ENCODE measurements around the gene TMEM271.
A peak's percentile ranks its signal among the peaks of the same experiment; 100 is the strongest.

TMEM271 gene

GRCh38 chr4:576245-576821 lies at the start of gene TMEM271:
TMEM271 (minus strand) TSS chr4:576295; CDS start chr4:576062, 233 bp downstream.
- DNase-seq (ENCODE audit: low read depth, low spot score), result no peak

DNA sequence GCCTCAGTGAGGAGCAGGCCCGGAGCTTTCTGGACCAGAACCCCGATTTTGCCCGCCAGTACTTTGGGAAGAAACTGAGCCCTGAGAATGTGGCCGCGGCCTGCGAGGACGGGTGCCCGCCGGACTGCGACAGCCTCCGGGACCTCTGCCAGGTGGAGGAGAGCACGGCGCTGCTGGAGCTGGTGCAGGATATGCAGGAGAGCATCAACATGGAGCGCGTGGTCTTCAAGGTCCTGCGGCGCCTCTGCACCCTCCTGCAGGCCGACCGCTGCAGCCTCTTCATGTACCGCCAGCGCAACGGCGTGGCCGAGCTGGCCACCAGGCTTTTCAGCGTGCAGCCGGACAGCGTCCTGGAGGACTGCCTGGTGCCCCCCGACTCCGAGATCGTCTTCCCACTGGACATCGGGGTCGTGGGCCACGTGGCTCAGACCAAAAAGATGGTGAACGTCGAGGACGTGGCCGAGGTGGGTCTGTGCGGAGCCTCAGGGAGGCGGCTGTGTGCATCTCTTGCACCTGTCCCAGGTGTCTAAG lies 49.6 kb upstream of the TMEM271 start:
- DNase-seq (ENCODE audit: low read depth, low spot score), result no peak
- H3K27ac ChIP-seq, result no peak overlapping the region

More at GRCh38 chr4:576245-576821, at the start of gene TMEM271:
- H3K27ac ChIP-seq, result no peak within 1 kb of the TSS

GRCh38 chr4:624705-625590 lies 48.9 kb upstream of the TMEM271 start, which contains the start of gene PDE6B:
PDE6B (plus strand) TSS chr4:625573; CDS start chr4:625627, 54 bp downstream.
- no peak for DNase-seq (ENCODE audit: low read depth, low spot score)
- H3K27ac ChIP-seq, result no peak within 1 kb of the TSS

DNA sequence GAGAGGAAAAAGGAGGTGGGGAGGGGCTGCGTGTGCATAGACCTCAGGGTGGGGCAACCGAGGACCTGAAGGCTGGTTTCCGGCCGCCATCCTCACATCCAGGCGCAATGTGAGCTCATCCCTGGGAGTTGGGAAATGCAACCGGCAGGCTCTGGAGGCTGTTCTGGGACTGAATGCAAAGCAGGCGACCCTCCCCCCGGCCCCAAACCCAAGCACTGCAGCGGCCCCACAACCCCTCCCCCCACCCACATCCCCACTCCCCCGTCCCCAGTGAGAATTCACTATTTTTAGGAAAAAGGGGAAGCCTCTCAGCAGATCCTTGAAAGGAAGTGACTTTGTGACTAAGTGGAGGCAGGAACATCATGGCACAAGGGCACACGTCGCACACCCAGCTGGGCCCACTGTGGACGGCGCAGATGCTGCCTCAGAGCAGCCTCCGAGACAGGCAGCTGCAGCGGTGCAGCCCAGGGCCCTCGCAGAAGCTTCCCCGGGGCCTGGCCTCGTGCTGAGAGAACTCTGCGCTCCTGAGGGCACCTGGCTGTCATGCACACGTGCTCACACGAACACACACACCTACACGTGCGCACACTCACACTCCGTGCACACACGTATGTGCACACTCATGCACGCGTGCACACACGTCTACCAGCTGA lies 47.9 kb upstream of the TMEM271 start:
- DNase-seq (ENCODE audit: low read depth, low spot score), result no peak
- H3K27ac ChIP-seq, result no peak overlapping the region

DNA sequence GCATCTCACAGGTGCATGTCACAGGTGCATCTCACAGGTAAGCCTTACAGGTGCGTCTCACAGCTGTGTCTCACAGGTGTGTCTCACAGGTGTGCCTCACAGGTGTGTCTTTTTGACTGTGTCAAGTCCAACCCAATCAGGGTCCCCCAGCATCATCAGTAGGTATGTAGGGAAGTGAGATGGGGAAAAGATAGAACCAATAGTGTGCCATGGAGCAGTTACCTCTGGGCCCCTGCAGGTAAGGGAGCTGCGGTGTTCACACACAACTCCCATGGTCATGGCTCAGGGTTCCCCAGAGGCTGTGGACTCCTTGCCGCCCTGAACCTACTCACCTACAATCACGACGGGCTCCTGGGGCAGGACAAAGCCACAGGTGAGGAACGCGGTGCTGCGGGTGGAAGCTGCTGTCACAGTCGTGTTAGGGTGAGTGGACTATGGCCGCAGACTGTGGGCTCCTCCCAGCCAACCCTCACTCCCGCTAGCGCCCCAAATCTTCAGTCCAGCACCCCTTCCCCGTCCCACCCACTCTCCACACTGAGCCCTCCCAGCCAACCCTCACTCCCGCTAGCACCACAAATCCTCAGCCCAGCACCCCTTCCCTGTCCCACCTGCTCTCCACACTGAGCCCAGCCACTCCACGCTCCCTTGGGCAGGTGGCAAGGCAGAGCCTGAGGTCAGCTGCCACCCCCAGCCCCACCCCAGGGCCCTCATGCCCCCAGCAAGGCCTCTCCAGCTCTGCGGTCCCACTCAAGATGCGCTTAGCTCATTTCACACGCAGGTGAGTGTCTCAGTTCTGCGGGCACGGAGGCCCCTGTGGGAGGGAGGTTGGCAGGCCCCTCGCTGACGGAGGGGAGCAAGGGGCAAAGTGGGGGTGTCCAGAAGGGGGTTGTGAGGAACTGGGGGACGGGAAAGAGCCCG lies 47.2 kb upstream of the TMEM271 start:
- no peak overlapping the region for H3K27ac ChIP-seq
- DNase-seq (ENCODE audit: low read depth, low spot score), result no peak

DNA sequence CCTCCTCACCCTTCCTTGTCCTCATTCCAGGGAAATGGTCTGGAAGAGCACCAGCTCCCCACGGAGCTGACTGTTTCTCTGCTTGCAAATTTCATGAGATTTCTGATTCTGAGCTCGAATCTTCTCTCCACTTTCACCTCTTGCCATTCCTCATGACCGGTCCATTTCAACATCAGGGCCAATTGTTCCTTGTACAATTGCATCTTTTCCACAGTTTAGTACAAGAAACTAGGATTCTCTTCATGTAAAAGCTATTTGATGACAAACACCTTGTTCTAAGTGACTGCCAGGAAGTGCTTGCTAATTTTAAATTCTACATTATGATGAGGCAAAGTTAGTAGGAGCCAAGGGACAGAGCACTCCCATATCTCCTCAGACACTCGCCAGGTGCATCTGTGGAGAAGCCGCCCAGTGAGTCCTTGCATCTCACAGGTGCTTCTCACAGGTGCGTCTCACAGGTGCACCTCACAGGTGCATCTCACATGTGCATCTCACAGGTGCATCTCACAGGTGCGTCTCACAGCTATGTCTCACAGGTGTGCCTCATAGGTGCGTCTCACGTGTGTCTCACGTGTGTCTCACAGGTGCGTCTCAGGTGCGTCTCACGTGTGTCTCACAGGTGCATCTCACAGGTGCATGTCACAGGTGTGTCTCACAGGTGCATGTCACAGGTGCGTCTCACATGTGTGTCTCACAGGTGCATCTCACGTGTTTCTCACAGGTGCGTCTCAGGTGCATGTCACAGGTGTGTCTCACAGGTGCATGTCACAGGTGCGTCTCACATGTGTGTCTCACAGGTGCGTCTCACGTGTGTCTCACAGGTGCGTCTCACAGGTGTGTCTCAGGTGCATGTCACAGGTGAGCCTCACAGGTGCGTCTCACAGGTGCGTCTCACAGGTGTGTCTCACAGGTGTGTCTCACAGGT lies 46.2 kb upstream of the TMEM271 start:
- no peak for DNase-seq (ENCODE audit: low read depth, low spot score)
- no peak overlapping the region for H3K27ac ChIP-seq

- no peak for DNase-seq (ENCODE audit: low read depth, low spot score)
- no peak overlapping the region for H3K27ac ChIP-seq
Observed at GRCh38 chr4:621296-622070, 45.4 kb upstream of the TMEM271 start.

- no peak overlapping the region for H3K27ac ChIP-seq
- DNase-seq (ENCODE audit: low read depth, low spot score), result no peak
Observed at GRCh38 chr4:620851-621261, 44.8 kb upstream of the TMEM271 start.

DNA sequence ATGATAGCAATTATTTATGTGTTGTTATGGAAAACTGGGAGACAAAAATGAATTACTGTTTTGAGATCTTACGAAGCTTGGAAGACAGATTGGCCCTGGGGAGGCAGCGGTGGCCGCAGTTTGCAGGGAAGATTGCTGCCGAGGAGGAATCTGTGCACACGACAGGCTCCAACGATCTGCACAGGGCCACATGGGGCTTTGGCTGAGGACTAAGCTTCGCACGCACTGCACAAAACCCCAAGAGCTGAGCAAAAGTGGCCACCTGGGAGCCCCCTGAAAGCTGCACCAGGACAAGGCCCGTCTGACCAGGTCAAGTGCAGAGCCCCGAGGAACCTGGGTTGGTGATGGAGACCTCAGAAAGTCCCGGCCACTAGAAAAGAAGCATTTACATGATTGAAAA lies 44.1 kb upstream of the TMEM271 start:
- DNase-seq (ENCODE audit: low read depth, low spot score), result no peak
- no peak overlapping the region for H3K27ac ChIP-seq

- H3K27ac ChIP-seq, result no peak overlapping the region
- DNase-seq (ENCODE audit: low read depth, low spot score), result peak; percentile 14
Observed at GRCh38 chr4:617644-618641, 41.8 kb upstream of the TMEM271 start.

- H3K27ac ChIP-seq, result no peak overlapping the region
- DNase-seq (ENCODE audit: low read depth, low spot score), result no peak
Observed at GRCh38 chr4:616911-617643, 41.0 kb upstream of the TMEM271 start.

DNA sequence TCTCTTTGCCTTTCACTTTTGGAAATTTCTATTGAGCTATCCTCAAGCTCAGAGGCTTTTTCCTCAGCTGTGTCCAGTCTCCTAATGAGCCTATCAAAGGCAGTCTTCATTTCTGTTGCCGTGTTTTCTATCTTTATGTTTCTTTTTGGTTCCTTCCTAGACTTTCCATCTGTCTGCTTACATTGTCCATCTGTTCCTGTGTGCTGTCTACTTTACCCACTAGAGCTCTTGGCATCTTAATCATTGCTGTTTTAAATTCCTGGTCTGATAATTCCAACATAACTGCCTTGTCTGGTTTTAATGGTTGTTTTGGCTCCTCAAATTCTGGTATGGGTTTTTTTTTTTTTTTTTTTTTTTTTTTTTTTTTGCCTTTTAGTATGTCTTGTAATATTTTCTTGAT lies 40.0 kb upstream of the TMEM271 start:
- H3K27ac ChIP-seq, result no peak overlapping the region
- DNase-seq (ENCODE audit: low read depth, low spot score), result no peak

DNA sequence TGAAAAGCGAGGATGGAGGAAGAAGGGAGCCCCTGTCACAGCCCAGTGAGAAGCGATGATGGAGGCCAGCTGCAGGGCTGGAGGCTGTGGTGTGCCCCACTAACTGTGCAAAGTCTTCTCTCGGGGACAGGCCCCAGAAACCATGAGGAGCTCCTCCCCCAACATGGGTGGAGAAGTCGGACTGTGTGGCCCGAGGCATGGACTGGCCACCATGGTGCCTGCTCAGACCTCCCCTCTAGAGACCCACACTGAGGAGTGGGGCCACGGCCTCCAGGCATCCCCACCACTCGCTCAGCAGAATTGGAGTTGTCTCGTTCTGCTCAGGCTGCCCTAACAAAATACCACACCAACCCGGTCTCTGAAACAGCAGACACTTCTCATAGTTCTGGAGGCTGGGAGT lies 37.0 kb upstream of the TMEM271 start:
- DNase-seq (ENCODE audit: low read depth, low spot score), result no peak
- H3K27ac ChIP-seq, result no peak overlapping the region

GRCh38 chr4:612749-613125 lies 36.6 kb upstream of the TMEM271 start:
- no peak for DNase-seq (ENCODE audit: low read depth, low spot score)
- H3K27ac ChIP-seq, result no peak overlapping the region

GRCh38 chr4:612052-612748 lies 36.1 kb upstream of the TMEM271 start:
- no peak for DNase-seq (ENCODE audit: low read depth, low spot score)
- no peak overlapping the region for H3K27ac ChIP-seq

Measured in epithelial cell of prostate (primary cell).